OCI-LY3 (cell line): ENCODE measurements around the gene IGSF11.

Experiments used
- CTCF ChIP-seq: fragments of 200-600, 300-600 bp; sonication (generic); IDR thresholded peaks from 2 replicates; pipeline ENCODE4 v1.5.1; 2014; ENCODE audit warnings: antibody characterized with exemption, low read length, low read depth
- EZH2phosphoT487 ChIP-seq: fragments of 200-600 bp; shearing (Covaris generic); IDR thresholded peaks from 2 replicates; pipeline ENCODE4 v1.6.1; 2018; ENCODE audit warnings: antibody characterized with exemption, mixed run types, low read depth

- TF ChIP-seq CTCF (no peak), EZH2phosphoT487 (no peak)
These were observed 96.3 kb downstream of the IGSF11 start for GRCh38 chr3:118938183-118938961.
